Measurements from ENCODE around the gene PRKAR2A.

GRCh38 chr3:48863122-48863521 lies 15.4 kb upstream of the PRKAR2A start:
- no peak for TF ChIP-seq POLR2A (IDR thresholded peaks at IDR 0.05)
- no peak for TF ChIP-seq CTCF (IDR thresholded peaks at IDR 0.05)
